ENCODE measurements around the gene MIOS.

Gene MIOS

DNA sequence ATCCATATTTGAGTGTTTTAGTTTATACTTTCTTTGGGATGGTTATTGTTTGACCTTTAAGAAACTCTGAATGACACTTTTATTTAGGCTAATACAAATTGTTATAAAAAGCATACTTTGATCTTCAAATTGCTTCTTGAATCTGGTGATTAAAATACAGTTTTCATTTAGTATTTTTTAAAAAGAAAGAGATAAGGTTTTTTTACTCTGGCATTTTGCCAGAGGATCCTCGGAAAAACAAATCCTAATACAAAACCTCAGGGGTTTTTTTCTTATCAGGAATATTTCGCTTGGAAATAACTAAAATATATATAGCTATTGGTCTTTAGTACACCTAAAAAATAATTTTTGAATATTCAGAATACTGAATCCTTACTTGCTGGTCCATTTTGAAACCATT is 17.0 kb downstream of the MIOS start:
- no peak for DNase-seq (ENCODE audit: low read depth, low spot score)

DNA sequence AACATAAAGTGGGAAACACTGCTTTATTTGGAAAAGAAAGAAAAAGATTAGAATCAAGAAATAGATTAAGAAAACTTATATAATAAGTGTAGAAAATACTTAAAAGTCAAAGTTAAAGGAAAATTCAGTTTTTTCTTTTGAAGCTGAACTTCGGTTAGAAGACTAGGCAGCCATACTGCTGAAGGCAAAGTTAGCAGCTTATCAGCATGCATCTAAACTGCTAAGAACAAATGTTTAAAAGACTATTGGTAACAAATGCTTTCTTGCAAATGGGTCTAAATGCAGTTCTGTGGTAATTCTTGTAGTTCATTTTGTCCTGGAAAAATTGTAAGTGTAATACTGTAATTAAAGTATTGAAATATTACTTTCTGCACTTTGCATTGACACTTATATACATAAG is 18.0 kb downstream of the MIOS start:
- no peak for DNase-seq (ENCODE audit: low read depth, low spot score)

DNA sequence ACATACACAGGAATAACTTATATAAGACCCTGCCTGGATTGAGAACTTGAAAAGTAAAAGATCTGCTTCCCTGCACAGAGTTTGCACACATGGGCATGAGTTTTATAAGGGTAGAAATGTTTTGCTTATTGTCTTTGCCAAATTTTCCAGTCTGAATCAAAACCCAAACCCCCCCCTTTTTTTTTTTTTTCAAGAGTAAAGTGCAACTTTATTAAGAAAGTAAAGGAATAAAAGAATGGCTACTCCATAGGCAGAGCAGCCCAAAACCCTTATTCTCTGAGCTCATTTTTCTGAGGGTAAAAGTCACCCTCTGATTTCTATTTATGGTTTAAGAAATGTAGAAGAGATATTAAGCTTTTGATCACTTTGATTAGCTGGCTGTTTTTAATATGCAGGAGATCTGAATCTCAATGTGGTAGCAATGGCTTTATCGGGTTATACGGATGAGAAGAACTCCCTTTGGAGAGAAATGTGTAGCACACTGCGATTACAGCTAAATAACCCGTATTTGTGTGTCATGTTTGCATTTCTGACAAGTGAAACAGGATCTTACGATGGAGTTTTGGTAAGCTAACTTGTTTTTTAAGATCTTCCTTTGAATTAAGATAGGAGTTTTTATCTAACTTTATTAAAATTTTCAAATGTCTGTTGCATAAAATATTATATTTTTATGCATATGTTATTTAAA is 18.7 kb downstream of the MIOS start:
- no peak for DNase-seq (ENCODE audit: low read depth, low spot score)

GRCh38 chr7:7595451-7595850 is 28.8 kb downstream of the MIOS start:
- no peak for DNase-seq (ENCODE audit: low read depth, low spot score)

- DNase-seq (ENCODE audit: low read depth, low spot score): no peak
Measured at GRCh38 chr7:7596176-7596575, 29.5 kb downstream of the MIOS start.

- no peak for DNase-seq (ENCODE audit: low read depth, low spot score)
Measured at GRCh38 chr7:7607010-7607409, 40.3 kb downstream of the MIOS start.

DNA sequence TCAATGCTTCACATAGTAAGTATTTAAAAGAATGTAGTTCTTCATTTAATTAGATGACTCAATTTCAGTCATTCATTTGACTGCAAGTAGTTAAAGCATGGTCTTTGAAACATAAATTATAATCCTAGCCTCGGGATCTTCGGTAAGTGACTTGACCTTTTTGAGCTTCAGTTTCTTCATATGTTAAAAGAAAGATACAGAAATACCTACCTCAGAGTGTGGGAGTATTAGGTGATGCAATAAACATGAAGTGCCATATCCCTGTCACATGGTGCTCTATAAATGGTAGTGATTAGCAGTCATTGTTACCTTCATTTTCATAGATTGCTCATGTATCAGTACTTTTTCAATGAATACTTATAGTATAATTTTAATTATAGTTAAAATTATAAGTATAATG is 42.6 kb downstream of the MIOS start:
- no peak for DNase-seq (ENCODE audit: low read depth, low spot score)

- no peak for DNase-seq (ENCODE audit: low read depth, low spot score)
Measured at GRCh38 chr7:7612519-7612918, 45.8 kb downstream of the MIOS start.

DNA sequence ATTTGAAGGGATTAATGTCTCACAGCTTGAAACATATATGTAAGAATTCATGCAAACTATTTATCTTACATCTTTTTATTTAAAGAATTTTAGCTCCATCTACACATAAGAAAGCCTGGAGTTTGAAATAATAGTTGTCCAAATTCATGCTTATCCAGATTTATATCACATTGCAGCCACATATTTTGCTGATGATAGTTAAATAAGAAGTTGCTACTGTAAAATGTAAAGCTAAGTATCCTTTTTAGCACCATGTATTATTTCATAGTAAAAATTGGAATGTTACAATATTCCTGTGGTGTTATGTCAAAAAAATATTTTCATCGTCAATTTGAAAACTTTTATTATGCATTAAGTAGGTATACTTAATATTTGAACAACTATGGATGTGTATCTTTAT is 46.5 kb downstream of the MIOS start:
- no peak for DNase-seq (ENCODE audit: low read depth, low spot score)

GRCh38 chr7:7614018-7614741 is 47.5 kb downstream of the MIOS start:
- no peak for DNase-seq (ENCODE audit: low read depth, low spot score)

- no peak for DNase-seq (ENCODE audit: low read depth, low spot score)
Measured at GRCh38 chr7:7617550-7617949, 50.9 kb downstream of the MIOS start.

DNA sequence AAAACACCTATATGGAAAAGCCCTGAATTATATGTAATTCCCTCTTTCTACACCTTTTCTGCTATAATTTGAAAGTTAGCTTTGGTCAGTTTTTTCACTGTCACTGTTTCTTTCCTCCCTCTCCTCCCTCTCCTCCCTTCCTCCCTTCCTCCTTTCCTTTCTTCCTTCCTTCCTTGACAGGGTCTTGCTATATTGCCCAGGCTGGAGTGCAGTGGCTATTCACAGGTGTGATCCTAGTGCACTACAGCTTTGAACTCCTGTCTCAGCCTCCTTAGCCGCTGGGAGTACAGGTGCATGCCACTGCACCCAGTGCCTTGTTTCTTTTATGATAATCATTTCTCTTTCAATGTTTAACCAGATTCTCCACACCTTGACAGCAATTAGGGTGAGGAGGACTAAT is 51.7 kb downstream of the MIOS start:
- no peak for DNase-seq (ENCODE audit: low read depth, low spot score)

GRCh38 chr7:7620236-7620635 is 53.6 kb downstream of the MIOS start:
- no peak for DNase-seq (ENCODE audit: low read depth, low spot score)

GRCh38 chr7:7620644-7621210 is 54.0 kb downstream of the MIOS start:
- no peak for DNase-seq (ENCODE audit: low read depth, low spot score)

DNA sequence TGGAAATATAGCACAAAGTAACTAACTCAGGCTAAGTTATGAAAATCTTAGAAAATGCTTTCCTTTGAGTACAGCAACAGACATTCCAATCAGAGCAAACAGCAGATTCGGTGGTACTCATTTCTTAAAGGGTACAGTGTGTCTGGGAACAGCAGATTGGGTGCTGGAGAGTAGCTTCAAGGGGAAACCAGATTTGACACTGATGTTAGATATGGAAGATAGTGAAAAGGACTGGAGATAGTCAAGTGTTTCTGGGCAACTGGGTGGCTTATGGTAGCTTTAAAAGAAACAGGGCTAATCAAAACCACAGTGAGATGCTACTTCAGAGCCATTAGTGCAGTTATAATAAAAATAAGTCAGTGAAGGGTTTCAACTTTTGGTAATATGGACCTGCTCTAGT is 61.8 kb downstream of the MIOS start:
- DNase-seq (ENCODE audit: low read depth, low spot score): no peak

- no peak for DNase-seq (ENCODE audit: low read depth, low spot score)
Measured at GRCh38 chr7:7630626-7631329, 64.1 kb downstream of the MIOS start.

GRCh38 chr7:7639421-7639820 is 72.7 kb downstream of the MIOS start:
- no peak for DNase-seq (ENCODE audit: low read depth, low spot score)

DNA sequence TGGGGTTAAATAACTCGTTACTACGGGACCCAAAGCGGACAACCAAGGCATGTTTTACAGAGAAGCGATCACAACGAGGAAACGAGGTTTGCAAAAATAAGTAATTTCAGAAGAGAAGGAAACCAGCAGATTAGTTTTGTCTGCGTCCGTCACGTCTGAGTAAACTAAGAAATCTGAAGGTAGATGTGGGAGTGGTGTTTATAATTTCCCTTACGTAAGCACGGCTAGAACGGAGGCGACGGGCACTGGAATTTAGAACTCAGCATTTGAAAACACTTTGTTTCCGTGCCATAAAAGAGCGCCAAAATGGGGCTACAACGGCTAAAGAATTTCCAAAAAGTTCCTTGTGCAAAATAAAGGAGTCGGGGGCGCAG is 73.2 kb downstream of the MIOS start:
- DNase-seq (ENCODE audit: low read depth, low spot score): peak; percentile 35

DNA sequence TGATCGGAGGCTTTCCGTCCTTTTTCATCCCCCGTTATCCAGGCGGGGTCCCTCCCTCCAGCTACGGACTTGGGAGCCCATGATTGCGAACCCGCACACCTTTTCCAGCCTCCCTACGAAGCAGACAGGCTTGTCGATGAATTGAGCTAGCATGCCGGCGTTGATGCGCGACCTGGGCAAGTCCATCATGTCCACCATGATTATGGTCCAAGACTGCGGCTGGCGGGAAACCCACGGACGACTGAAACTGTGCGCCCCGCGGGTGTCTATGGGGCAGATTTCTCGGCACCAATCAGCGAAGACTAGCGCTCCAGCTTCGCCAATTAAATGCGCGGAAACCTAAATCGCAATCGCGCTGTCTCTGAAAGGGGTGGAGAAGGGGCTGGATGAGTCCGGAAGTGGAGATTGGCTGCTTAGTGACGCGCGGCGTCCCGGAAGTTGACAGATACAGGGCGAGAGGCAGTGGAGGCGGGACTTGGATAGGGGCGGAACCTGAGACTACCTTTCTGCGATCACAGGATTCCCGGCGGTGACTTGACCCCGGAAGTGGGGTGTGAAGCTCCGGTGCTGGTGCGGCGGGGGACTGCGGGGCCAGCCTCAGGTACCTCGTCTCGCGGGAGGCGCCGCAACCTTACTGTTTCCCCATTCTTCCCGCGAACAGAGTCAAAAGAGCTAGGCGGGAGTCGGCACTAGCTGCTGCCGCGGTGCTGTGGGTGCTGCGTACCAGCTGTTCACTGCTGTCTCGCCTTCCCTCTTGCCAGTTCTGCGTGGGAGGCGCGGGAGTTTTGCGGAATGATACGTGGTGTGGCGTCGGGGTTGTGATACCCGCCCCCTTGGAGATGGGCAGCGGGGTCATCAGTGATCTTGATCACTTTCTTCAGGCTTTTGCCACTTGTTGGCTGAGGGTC is 73.8 kb downstream of the MIOS start, which contains the start of gene UMAD1:
TSS of gene UMAD1 (plus strand) at position 532 of the 908 bp plus-strand sequence. CDS start 32,620 bp downstream, outside the sequence.
- peak; percentile 98 for DNase-seq (ENCODE audit: low read depth, low spot score)

- peak; percentile 15 for DNase-seq (ENCODE audit: low read depth, low spot score)
Measured at GRCh38 chr7:7641129-7641663, 74.5 kb downstream of the MIOS start.

GRCh38 chr7:7642081-7642480 is 75.4 kb downstream of the MIOS start:
- DNase-seq (ENCODE audit: low read depth, low spot score): no peak
